GM18505 (cell line): Measurements from ENCODE around the gene LIN28B.

ENCODE experiments used
- ATAC-seq: cut with Tn5 transposase; IDR thresholded peaks from one replicate; pipeline ENCODE4 v1.9.1; 2021; ENCODE audit not compliant: unreplicated experiment
- POLR2A ChIP-seq: IDR thresholded peaks from 4 replicates; pipeline ENCODE4 v1.6.1; 2011; ENCODE audit warnings: borderline replicate concordance; ENCODE audit not compliant: insufficient read depth, insufficient read length; ENCODE audit errors: extremely low read depth

The LIN28B gene

DNA sequence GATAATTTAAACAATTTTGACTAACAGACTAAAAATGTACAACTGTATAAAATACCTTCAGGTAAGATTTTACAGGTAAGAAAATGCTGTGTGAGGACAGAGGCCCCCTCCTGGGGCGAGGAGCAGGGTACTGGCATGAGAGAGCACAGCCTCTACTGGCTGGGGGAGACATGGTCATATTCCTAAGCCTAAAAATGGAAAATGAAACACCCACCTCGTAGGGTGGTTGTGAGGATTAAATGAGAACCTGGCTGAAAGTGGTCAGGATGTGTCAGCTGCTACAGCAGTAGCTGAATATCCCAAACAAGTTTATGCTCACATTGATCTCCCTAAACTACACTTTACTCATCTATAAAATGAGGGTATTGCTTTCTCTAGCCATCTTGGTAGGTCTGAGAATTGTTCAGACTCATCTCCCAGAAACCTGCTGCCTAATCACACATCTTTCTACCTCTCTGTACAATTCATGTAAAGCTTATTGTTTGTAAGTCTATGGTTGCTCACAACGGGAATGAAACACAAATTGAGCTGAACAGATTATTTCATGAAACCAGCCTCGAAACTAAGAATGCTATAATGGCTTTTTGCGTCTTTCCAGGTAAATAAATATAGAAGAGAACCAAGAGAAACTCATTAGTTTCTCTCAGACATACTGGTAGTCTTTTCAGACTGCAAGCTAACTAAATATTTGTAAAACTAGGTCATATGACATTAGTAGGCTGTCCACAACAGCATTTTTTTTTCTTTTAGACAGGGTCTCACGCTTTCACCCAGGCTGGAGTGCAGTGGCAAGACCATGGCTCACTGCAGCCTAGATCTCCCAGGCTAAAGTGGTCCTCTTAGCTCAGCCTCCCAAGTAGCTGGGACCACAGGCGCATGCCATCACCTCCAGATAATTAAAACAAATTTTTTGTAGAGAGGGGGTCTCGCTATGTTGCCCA is 153.3 kb downstream of the LIN28B start:
- ATAC-seq: no peak
- TF ChIP-seq POLR2A: no peak

DNA sequence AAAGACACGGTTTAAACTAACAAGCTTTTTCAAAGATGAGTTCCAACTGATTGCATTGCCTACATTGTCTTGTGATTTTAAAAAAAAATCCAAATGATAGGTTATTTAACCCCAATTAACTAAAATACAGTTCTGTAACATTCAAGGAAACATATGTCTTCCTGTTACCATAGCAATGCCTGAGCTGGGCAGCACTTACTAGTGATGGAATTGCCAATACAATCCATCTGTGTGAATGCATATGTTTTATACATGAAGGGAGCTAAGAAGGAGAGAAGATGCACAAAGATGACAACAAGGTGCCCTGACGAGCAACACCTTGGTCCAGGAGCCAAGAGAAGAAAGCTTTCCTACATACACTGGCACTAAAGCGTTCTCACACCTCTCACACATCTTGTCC is 154.2 kb downstream of the LIN28B start:
- no peak for ATAC-seq
- no peak for TF ChIP-seq POLR2A

DNA sequence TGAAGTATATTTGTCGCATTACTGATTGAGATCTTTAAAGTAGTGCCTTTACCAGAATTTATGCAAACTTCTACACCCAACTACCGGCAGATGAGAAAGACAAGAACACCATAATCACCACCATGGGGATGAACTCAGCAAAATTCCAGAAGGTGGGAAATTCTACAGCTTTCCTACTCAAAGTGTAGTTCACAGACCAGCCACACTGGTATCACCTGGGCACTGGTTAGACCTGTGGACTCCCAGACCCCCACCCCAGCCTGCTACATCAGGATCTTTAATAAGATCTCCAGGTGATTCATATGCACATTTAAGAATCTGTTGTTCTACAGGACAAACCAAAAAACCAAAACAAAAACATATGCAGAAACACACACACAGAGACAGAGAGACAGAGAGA is 155.0 kb downstream of the LIN28B start:
- ATAC-seq: no peak
- TF ChIP-seq POLR2A: no peak

- TF ChIP-seq POLR2A: no peak
- no peak for ATAC-seq
These were observed 155.7 kb downstream of the LIN28B start for GRCh38 chr6:105112577-105112976.

- ATAC-seq: no peak
These were observed 156.5 kb downstream of the LIN28B start for GRCh38 chr6:105113422-105113821.

DNA sequence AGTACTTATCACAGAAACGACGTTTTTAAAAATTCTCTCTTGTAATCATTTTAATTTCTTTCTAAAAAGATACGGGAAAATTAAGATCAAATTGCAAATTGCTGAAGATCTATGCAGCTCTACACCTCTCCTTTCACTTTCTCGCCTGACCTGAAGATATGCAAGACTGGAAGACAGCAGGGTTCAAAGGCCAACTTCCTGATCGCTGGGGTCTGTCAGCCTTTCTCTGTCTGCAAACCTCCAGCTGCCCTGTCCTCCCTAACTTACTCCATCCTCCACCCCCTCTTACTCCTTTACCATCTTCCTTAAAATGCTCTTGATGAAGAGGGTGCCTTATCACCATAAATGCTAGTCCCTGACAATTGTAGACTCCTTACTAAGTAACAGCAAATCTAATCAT is 159.2 kb downstream of the LIN28B start:
- TF ChIP-seq POLR2A: no peak
- ATAC-seq: no peak

More at GRCh38 chr6:105113422-105113821, 156.5 kb downstream of the LIN28B start:
- no peak for TF ChIP-seq POLR2A

- ATAC-seq: no peak
- TF ChIP-seq POLR2A: no peak
These were observed 163.7 kb downstream of the LIN28B start for GRCh38 chr6:105120570-105120969.

GRCh38 chr6:105121981-105122380 is 165.1 kb downstream of the LIN28B start:
- ATAC-seq: no peak
- no peak for TF ChIP-seq POLR2A

DNA sequence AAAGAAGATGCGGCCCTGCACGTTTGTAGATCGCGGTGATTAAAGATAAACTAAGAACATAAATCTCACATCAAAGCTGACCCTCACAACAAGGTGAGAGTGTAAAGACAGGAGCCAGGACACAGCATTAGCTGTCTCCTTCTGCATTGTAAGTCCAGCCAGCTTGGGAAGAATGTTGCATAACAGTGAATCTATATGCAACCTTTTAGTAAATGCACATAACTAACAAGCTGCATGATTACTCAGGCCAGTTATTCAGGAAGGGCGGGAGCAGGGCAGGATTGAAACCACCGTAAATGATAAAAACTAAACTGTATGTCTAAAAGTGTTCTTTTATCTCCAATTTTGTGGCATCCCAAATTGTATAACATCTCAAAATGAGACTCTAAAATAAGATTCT is 165.8 kb downstream of the LIN28B start:
- ATAC-seq: no peak
- TF ChIP-seq POLR2A: no peak
